PC-9 (cell line): Measurements from ENCODE around the gene ABCA1.

Experiments
- CTCF ChIP-seq: fragments of 200-600 bp; sonication (generic); conservative IDR thresholded peaks from 2 replicates; pipeline ENCODE4 v1.6.1; 2017; ENCODE audit warnings: mixed run types, antibody characterized with exemption, mild to moderate bottlenecking, moderate library complexity
- EZH2 ChIP-seq: fragments of 200-600 bp; sonication (generic); IDR thresholded peaks from 2 replicates; pipeline ENCODE4 v1.8.0; 2017; ENCODE audit warnings: antibody characterized with exemption, low read depth

GRCh38 chr9:104820336-104820735 lies 107.6 kb downstream of the ABCA1 start:
- no peak for TF ChIP-seq CTCF
- TF ChIP-seq EZH2 = no peak
